LNCAP (cell line): ENCODE data around the gene KRT81.

ENCODE experiments used
- CTCF ChIP-seq: fragments of 450-650 bp; IDR thresholded peaks from 2 replicates; pipeline ENCODE4 v1.5.1; 2017; ENCODE audit warnings: mild to moderate bottlenecking

Gene KRT81

GRCh38 chr12:52316701-52317100 lies 25.4 kb upstream of the KRT81 start:
- no peak for TF ChIP-seq CTCF

- TF ChIP-seq CTCF = no peak
Observed at GRCh38 chr12:52316290-52316689, 25.0 kb upstream of the KRT81 start.

DNA sequence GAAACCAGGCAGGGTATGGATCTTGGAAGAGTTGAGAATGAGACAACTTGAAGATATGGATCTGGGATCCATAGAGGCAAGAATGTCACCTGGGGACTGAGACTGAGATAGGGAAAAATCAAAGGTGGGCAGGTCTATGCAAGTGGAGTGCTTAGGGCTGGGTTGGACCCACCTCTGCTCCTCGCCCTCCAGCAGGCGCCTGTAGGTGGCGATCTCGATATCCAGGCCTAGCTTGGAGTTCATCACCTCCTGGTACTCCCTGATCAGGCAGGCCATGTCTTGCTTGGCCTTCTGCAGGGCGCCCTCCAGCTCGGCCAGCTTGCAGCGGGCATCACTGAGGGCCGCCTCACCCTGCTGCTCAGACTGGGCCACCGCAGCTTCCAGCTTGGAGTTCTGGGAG lies 24.4 kb upstream of the KRT81 start:
- TF ChIP-seq CTCF = peak; percentile 28; the same call in 1 of the 2 replicates

- no peak for TF ChIP-seq CTCF
Observed at GRCh38 chr12:52314511-52314910, 23.2 kb upstream of the KRT81 start.

GRCh38 chr12:52313926-52314325 lies 22.6 kb upstream of the KRT81 start:
- no peak for TF ChIP-seq CTCF

GRCh38 chr12:52313461-52313860 lies 22.1 kb upstream of the KRT81 start:
- no peak for TF ChIP-seq CTCF

GRCh38 chr12:52312086-52312485 lies 20.8 kb upstream of the KRT81 start:
- no peak for TF ChIP-seq CTCF

- no peak for TF ChIP-seq CTCF
Observed at GRCh38 chr12:52311285-52311648, 19.9 kb upstream of the KRT81 start.
